Measurements from ENCODE around the gene INSM1.

INSM1 gene

GRCh38 chr20:20410678-20411077, 42.8 kb downstream of the INSM1 start:
- TF ChIP-seq REST (IDR thresholded peaks at IDR 0.05; ENCODE audit: low read depth) (no peak), USF1 (IDR thresholded peaks at IDR 0.05) (no peak), RAD21 (IDR thresholded peaks at IDR 0.05; ENCODE audit: low read depth) (no peak), TCF12 (IDR thresholded peaks at IDR 0.05; ENCODE audit: low read depth) (no peak), TEAD4 (IDR thresholded peaks at IDR 0.05) (no peak), EP300 (IDR thresholded peaks at IDR 0.05; ENCODE audit: borderline replicate concordance) (no peak), ZBTB7A (IDR thresholded peaks at IDR 0.05; ENCODE audit: low read depth) (no peak), TAF1 (IDR thresholded peaks at IDR 0.05; ENCODE audit: low read depth) (no peak)

- no peak for TF ChIP-seq FOXM1 (IDR thresholded peaks at IDR 0.05; ENCODE audit: borderline replicate concordance, low read depth)
- no peak for TF ChIP-seq YY1 (IDR thresholded peaks at IDR 0.05; ENCODE audit: low read depth)
- no peak for TF ChIP-seq TEAD4 (IDR thresholded peaks at IDR 0.05)
- TF ChIP-seq EP300 (IDR thresholded peaks at IDR 0.05; ENCODE audit: borderline replicate concordance) = no peak
- TF ChIP-seq TCF12 (IDR thresholded peaks at IDR 0.05; ENCODE audit: low read depth) = no peak
- no peak for TF ChIP-seq USF1 (IDR thresholded peaks at IDR 0.05)
- TF ChIP-seq MAX (IDR thresholded peaks at IDR 0.05) = no peak
- TF ChIP-seq CREB1 (IDR thresholded peaks at IDR 0.05; ENCODE audit: low read depth) = no peak
- TF ChIP-seq ZBTB7A (IDR thresholded peaks at IDR 0.05; ENCODE audit: low read depth) = no peak
- no peak for TF ChIP-seq REST (IDR thresholded peaks at IDR 0.05; ENCODE audit: low read depth)
- TF ChIP-seq NFIC (IDR thresholded peaks at IDR 0.05) = no peak
- TF ChIP-seq RAD21 (IDR thresholded peaks at IDR 0.05; ENCODE audit: low read depth) = no peak
- no peak for TF ChIP-seq TAF1 (IDR thresholded peaks at IDR 0.05; ENCODE audit: low read depth)
- no peak for TF ChIP-seq CEBPB (IDR thresholded peaks at IDR 0.05)
These were observed 43.5 kb downstream of the INSM1 start for GRCh38 chr20:20411402-20411801.

- TF ChIP-seq EGR1 (IDR thresholded peaks at IDR 0.05) (no peak), EP300 (IDR thresholded peaks at IDR 0.05; ENCODE audit: borderline replicate concordance) (no peak), CEBPB (IDR thresholded peaks at IDR 0.05) (no peak)
These were observed 43.9 kb downstream of the INSM1 start for GRCh38 chr20:20411836-20412235.

- TF ChIP-seq REST (IDR thresholded peaks at IDR 0.05; ENCODE audit: low read depth) = no peak
- TF ChIP-seq EP300 (IDR thresholded peaks at IDR 0.05; ENCODE audit: borderline replicate concordance) = no peak
- no peak for TF ChIP-seq TEAD4 (IDR thresholded peaks at IDR 0.05)
- no peak for TF ChIP-seq NFIC (IDR thresholded peaks at IDR 0.05)
- no peak for TF ChIP-seq EGR1 (IDR thresholded peaks at IDR 0.05)
- no peak for TF ChIP-seq RAD21 (IDR thresholded peaks at IDR 0.05; ENCODE audit: low read depth)
- TF ChIP-seq YY1 (IDR thresholded peaks at IDR 0.05; ENCODE audit: low read depth) = no peak
- no peak for TF ChIP-seq MAX (IDR thresholded peaks at IDR 0.05)
- no peak for TF ChIP-seq CREB1 (IDR thresholded peaks at IDR 0.05; ENCODE audit: low read depth)
- TF ChIP-seq ZBTB7A (IDR thresholded peaks at IDR 0.05; ENCODE audit: low read depth) = no peak
- no peak for TF ChIP-seq TAF1 (IDR thresholded peaks at IDR 0.05; ENCODE audit: low read depth)
These were observed 44.8 kb downstream of the INSM1 start for GRCh38 chr20:20412750-20413149.

GRCh38 chr20:20413810-20414281, 45.9 kb downstream of the INSM1 start:
- TF ChIP-seq TAF1 (IDR thresholded peaks at IDR 0.05; ENCODE audit: low read depth) (no peak), REST (IDR thresholded peaks at IDR 0.05; ENCODE audit: low read depth) (no peak), MAX (IDR thresholded peaks at IDR 0.05) (peak; percentile 92), FOXM1 (IDR thresholded peaks at IDR 0.05; ENCODE audit: borderline replicate concordance, low read depth) (no peak), TEAD4 (IDR thresholded peaks at IDR 0.05) (0 out of 2 replicates have a peak, but pooled peaks have one; percentile 30), RAD21 (IDR thresholded peaks at IDR 0.05; ENCODE audit: low read depth) (no peak), EP300 (IDR thresholded peaks at IDR 0.05; ENCODE audit: borderline replicate concordance) (no peak), CREB1 (IDR thresholded peaks at IDR 0.05; ENCODE audit: low read depth) (no peak), NFIC (IDR thresholded peaks at IDR 0.05) (peak; percentile 58; the same call in 1 of the 2 replicates), TCF12 (IDR thresholded peaks at IDR 0.05; ENCODE audit: low read depth) (0 out of 2 replicates have a peak, but pooled peaks have one; percentile 36), CEBPB (IDR thresholded peaks at IDR 0.05) (no peak), EGR1 (IDR thresholded peaks at IDR 0.05) (no peak), USF1 (IDR thresholded peaks at IDR 0.05) (0 out of 2 replicates have a peak, but pooled peaks have one; percentile 37)

All from Ishikawa (cell line).